ENCODE results near the gene NUPR2. TPM values are rescaled to one million over a fixed set of nuclear protein-coding genes. Genes with fewer than 3 reads are reported as not detected.
A peak's percentile ranks its signal among the peaks of the same experiment; 100 is the strongest.
"Not testable (repeated sequence)": the region's sequence is repeated elsewhere in the genome, so short reads cannot be mapped to it uniquely, and the experiment has no call there.

The NUPR2 gene
- total RNA-seq, result 1 to 10 TPM in 2 of 4 donors, not detected in 2; 3.0 to 4.5 TPM

- H3K27ac ChIP-seq, result no peak within 1 kb of the TSS
- DNase-seq (ENCODE audit: low spot score in 2 of 2), result peak; percentile 38 to 69
Measured at GRCh38 chr7:56115852-56116538, at the start of gene NUPR2. NUPR2 (minus strand) TSS chr7:56116417; CDS start chr7:56116314, 103 bp downstream.

DNA sequence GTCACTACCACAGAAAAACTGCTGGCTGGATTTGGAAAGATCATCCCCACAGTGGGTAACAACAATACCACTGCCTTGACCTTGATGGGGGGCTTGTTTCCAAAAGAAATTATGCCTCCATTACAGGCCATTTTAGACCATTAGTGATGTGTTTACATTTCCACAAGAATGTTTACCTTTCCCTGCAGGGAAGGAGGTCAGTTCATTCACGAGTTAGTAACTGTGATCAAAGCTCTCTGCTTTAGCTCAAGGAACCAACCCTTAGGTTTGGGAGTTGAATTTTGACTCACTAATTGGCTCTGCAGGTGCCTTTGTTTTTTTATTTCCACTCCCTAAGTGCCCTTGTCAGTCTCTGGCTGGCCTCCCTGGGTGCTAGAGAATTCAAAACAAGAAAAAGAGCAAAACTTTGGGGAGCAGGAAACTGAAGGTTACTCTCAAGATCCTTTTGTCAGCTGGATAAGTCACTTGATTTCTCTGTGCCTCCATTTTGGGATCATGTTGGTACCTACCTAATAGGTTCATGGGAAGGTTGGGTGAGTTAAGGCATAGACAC is 41.1 kb upstream of the NUPR2 start:
- H3K36me3 ChIP-seq, result no peaks in the 10 kb centered on the region
- H3K27ac ChIP-seq, result no peak overlapping the region
- H3K4me3 ChIP-seq, result no peak overlapping the region
- DNase-seq (ENCODE audit: low spot score in 2 of 2), result no peak
- 0% methylated on average over 1 of the region's 1 CpG for WGBS
- H3K4me1 ChIP-seq, result no peaks in the 10 kb centered on the region
- H3K27me3 ChIP-seq, result no peaks in the 10 kb centered on the region
- TF ChIP-seq POLR2AphosphoS5 (IDR thresholded peaks at IDR 0.05) (no peak), EP300 (IDR thresholded peaks at IDR 0.05) (no peak), CTCF (IDR thresholded peaks at IDR 0.05) (no peak), POLR2A (IDR thresholded peaks at IDR 0.05) (no peak)
- H3K9me3 ChIP-seq, result peaks cover 8% of the 10 kb centered on the region

More at GRCh38 chr7:56115852-56116538, at the start of gene NUPR2:
- TF ChIP-seq POLR2AphosphoS5 (IDR thresholded peaks at IDR 0.05) (no peak), CTCF (IDR thresholded peaks at IDR 0.05) (no peak), POLR2A (IDR thresholded peaks at IDR 0.05) (no peak), EP300 (IDR thresholded peaks at IDR 0.05) (no peak)
- Histone ChIP-seq H3K4me3 (peak within 1 kb of the TSS; percentile 40), H3K27me3 (peaks cover 18% of the 10 kb centered on the region), H3K9me3 (no peaks in the 10 kb centered on the region), H3K4me1 (peaks cover 7% of the 10 kb centered on the region), H3K36me3 (no peaks in the 10 kb centered on the region)
- 2% methylated on average over 16 of the region's 65 CpGs for WGBS

- not testable (repeated sequence) for H3K4me1 ChIP-seq; H3K36me3 ChIP-seq; H3K27me3 ChIP-seq; H3K4me3 ChIP-seq; DNase-seq (ENCODE audit: low spot score in 2 of 2); H3K9me3 ChIP-seq; H3K27ac ChIP-seq
- 56% methylated on average over 2 of the region's 2 CpGs for WGBS
Measured at GRCh38 chr7:56131062-56131461, 14.8 kb upstream of the NUPR2 start.

DNA sequence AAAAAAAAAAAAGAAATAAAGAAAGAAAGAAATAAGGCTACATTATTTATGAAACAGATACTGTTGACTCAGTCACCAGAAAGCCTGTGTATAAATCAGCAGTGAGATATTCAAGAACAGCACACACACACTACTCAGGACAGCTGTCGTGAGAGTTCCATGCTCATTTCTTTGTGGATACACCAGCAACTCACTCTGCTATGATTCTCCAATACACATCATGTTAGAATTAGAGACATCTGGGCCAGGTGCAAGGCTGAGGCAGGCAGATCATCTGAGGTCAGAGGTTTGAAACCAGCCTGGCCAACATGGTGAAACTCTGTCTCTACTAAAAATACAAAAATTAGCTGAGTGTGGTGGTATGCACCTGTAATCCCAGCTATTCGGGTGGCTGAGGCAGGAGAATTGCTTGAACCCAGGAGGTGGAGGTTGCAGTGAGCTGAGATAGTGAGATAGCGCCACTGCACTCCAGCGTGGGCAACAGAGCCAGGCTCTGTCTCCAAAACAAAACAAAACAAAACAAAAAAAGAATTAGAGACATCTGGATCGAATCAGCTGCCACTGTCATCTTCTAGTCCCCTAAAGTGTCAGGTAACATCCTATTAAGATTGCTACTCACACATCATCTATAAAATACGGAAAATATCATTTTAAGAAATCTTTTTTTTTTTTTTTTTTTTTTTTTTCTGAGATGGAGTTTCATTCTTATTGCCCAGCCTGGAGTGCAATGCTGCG is 11.2 kb upstream of the NUPR2 start:
- Histone ChIP-seq H3K9me3 (no peaks in the 10 kb centered on the region), H3K27me3 (no peaks in the 10 kb centered on the region), H3K36me3 (no peaks in the 10 kb centered on the region), H3K4me1 (no peaks in the 10 kb centered on the region), H3K4me3 (no peak overlapping the region), H3K27ac (no peak overlapping the region)
- 77% methylated on average over 7 of the region's 7 CpGs for WGBS
- DNase-seq (ENCODE audit: low spot score in 2 of 2), result no peak
- TF ChIP-seq POLR2A (IDR thresholded peaks at IDR 0.05) (no peak), CTCF (IDR thresholded peaks at IDR 0.05) (no peak)

GRCh38 chr7:56125831-56126230 is 9.6 kb upstream of the NUPR2 start:
- Histone ChIP-seq H3K4me3 (no peak overlapping the region), H3K27me3 (no peaks in the 10 kb centered on the region), H3K4me1 (no peaks in the 10 kb centered on the region), H3K9me3 (no peaks in the 10 kb centered on the region), H3K27ac (no peak overlapping the region), H3K36me3 (no peaks in the 10 kb centered on the region)
- TF ChIP-seq CTCF (IDR thresholded peaks at IDR 0.05) (no peak), EP300 (IDR thresholded peaks at IDR 0.05) (no peak), POLR2AphosphoS5 (IDR thresholded peaks at IDR 0.05) (no peak), POLR2A (IDR thresholded peaks at IDR 0.05) (no peak)
- WGBS, result 87% methylated on average over 8 of the region's 8 CpGs
- no peak for DNase-seq (ENCODE audit: low spot score in 2 of 2)
